Measurements from ENCODE around the gene TRPT1. TPM values are rescaled to one million over a fixed set of nuclear protein-coding genes. Genes with fewer than 3 reads are reported as not detected.

Gene TRPT1
- polyA plus RNA-seq, 1 donor, result 38.3 TPM

- no peaks in the 10 kb centered on the region for H3K9me3 ChIP-seq (ENCODE audit: control insufficient read depth, low read depth, low read length)
- H3K4me3 ChIP-seq (ENCODE audit: low read length), result no peak overlapping the region
- DNase-seq, result no peak
- H3K4me1 ChIP-seq (ENCODE audit: control insufficient read depth, insufficient read depth, low read length), result peaks cover 14% of the 10 kb centered on the region
- WGBS (ENCODE audit: insufficient coverage, low lambda C conversion rate), result no CpG with 5 or more reads among the region's 24 CpGs
- no peaks in the 10 kb centered on the region for H3K27me3 ChIP-seq (ENCODE audit: control insufficient read depth, insufficient read depth, low read length)
- peaks cover 93% of the 10 kb centered on the region for H3K36me3 ChIP-seq (ENCODE audit: control insufficient read depth, insufficient read depth, low read length)
- no peak overlapping the region for H3K27ac ChIP-seq (ENCODE audit: low read length)
These were observed 32.4 kb upstream of the TRPT1 start for GRCh38 chr11:64258356-64258755.

GRCh38 chr11:64256300-64256699 lies 30.3 kb upstream of the TRPT1 start:
- Histone ChIP-seq H3K27me3 (ENCODE audit: control insufficient read depth, insufficient read depth, low read length) (no peaks in the 10 kb centered on the region), H3K27ac (ENCODE audit: low read length) (no peak overlapping the region), H3K4me3 (ENCODE audit: low read length) (no peak overlapping the region), H3K4me1 (ENCODE audit: control insufficient read depth, insufficient read depth, low read length) (peaks cover 21% of the 10 kb centered on the region), H3K36me3 (ENCODE audit: control insufficient read depth, insufficient read depth, low read length) (peaks cover 76% of the 10 kb centered on the region), H3K9me3 (ENCODE audit: control insufficient read depth, low read depth, low read length) (no peaks in the 10 kb centered on the region)
- DNase-seq, result no peak
- no CpG with 5 or more reads among the region's 15 CpGs for WGBS (ENCODE audit: insufficient coverage, low lambda C conversion rate)

- peaks cover 28% of the 10 kb centered on the region for H3K4me1 ChIP-seq (ENCODE audit: control insufficient read depth, insufficient read depth, low read length)
- no peak overlapping the region for H3K4me3 ChIP-seq (ENCODE audit: low read length)
- no CpG with 5 or more reads among the region's 35 CpGs for WGBS (ENCODE audit: insufficient coverage, low lambda C conversion rate)
- H3K27me3 ChIP-seq (ENCODE audit: control insufficient read depth, insufficient read depth, low read length), result no peaks in the 10 kb centered on the region
- no peak for DNase-seq
- no peak overlapping the region for H3K27ac ChIP-seq (ENCODE audit: low read length)
- peaks cover 69% of the 10 kb centered on the region for H3K36me3 ChIP-seq (ENCODE audit: control insufficient read depth, insufficient read depth, low read length)
- H3K9me3 ChIP-seq (ENCODE audit: control insufficient read depth, low read depth, low read length), result no peaks in the 10 kb centered on the region
These were observed 29.4 kb upstream of the TRPT1 start for GRCh38 chr11:64255135-64256128.

- no peak overlapping the region for H3K27ac ChIP-seq (ENCODE audit: low read length)
- no peak overlapping the region for H3K4me3 ChIP-seq (ENCODE audit: low read length)
These were observed 28.3 kb upstream of the TRPT1 start for GRCh38 chr11:64254326-64254725.

GRCh38 chr11:64253481-64253880 lies 27.5 kb upstream of the TRPT1 start:
- H3K27me3 ChIP-seq (ENCODE audit: control insufficient read depth, insufficient read depth, low read length), result no peaks in the 10 kb centered on the region
- H3K9me3 ChIP-seq (ENCODE audit: control insufficient read depth, low read depth, low read length), result no peaks in the 10 kb centered on the region
- peaks cover 41% of the 10 kb centered on the region for H3K4me1 ChIP-seq (ENCODE audit: control insufficient read depth, insufficient read depth, low read length)
- no peak for DNase-seq
- H3K27ac ChIP-seq (ENCODE audit: low read length), result no peak overlapping the region
- no CpG with 5 or more reads among the region's 5 CpGs for WGBS (ENCODE audit: insufficient coverage, low lambda C conversion rate)
- H3K4me3 ChIP-seq (ENCODE audit: low read length), result peak overlapping the region; percentile 90
- peaks cover 50% of the 10 kb centered on the region for H3K36me3 ChIP-seq (ENCODE audit: control insufficient read depth, insufficient read depth, low read length)

More at GRCh38 chr11:64254326-64254725, 28.3 kb upstream of the TRPT1 start:
- Histone ChIP-seq H3K36me3 (ENCODE audit: control insufficient read depth, insufficient read depth, low read length) (peaks cover 58% of the 10 kb centered on the region), H3K27me3 (ENCODE audit: control insufficient read depth, insufficient read depth, low read length) (no peaks in the 10 kb centered on the region), H3K4me1 (ENCODE audit: control insufficient read depth, insufficient read depth, low read length) (peaks cover 35% of the 10 kb centered on the region), H3K9me3 (ENCODE audit: control insufficient read depth, low read depth, low read length) (no peaks in the 10 kb centered on the region)
- WGBS (ENCODE audit: insufficient coverage, low lambda C conversion rate), result no CpG with 5 or more reads among the region's 7 CpGs
- DNase-seq, result no peak

GRCh38 chr11:64253043-64253442 lies 27.1 kb upstream of the TRPT1 start:
- no peak for DNase-seq
- Histone ChIP-seq H3K36me3 (ENCODE audit: control insufficient read depth, insufficient read depth, low read length) (peaks cover 46% of the 10 kb centered on the region), H3K27ac (ENCODE audit: low read length) (peak overlapping the region; percentile 90), H3K4me3 (ENCODE audit: low read length) (peak overlapping the region; percentile 90), H3K27me3 (ENCODE audit: control insufficient read depth, insufficient read depth, low read length) (no peaks in the 10 kb centered on the region), H3K4me1 (ENCODE audit: control insufficient read depth, insufficient read depth, low read length) (peaks cover 45% of the 10 kb centered on the region), H3K9me3 (ENCODE audit: control insufficient read depth, low read depth, low read length) (no peaks in the 10 kb centered on the region)
- WGBS (ENCODE audit: insufficient coverage, low lambda C conversion rate), result no CpG with 5 or more reads among the region's 8 CpGs

- Histone ChIP-seq H3K27ac (ENCODE audit: low read length) (peak overlapping the region; percentile 90), H3K27me3 (ENCODE audit: control insufficient read depth, insufficient read depth, low read length) (no peaks in the 10 kb centered on the region), H3K4me3 (ENCODE audit: low read length) (peak overlapping the region; percentile 90), H3K9me3 (ENCODE audit: control insufficient read depth, low read depth, low read length) (no peaks in the 10 kb centered on the region), H3K4me1 (ENCODE audit: control insufficient read depth, insufficient read depth, low read length) (peaks cover 52% of the 10 kb centered on the region), H3K36me3 (ENCODE audit: control insufficient read depth, insufficient read depth, low read length) (peaks cover 40% of the 10 kb centered on the region)
- DNase-seq, result peak; percentile 74 to 92
- WGBS (ENCODE audit: insufficient coverage, low lambda C conversion rate), result 0% methylated on average over 5 of the region's 23 CpGs
These were observed 26.3 kb upstream of the TRPT1 start for GRCh38 chr11:64252003-64252872.

GRCh38 chr11:64251753-64252002 lies 25.7 kb upstream of the TRPT1 start:
- Histone ChIP-seq H3K27me3 (ENCODE audit: control insufficient read depth, insufficient read depth, low read length) (no peaks in the 10 kb centered on the region), H3K9me3 (ENCODE audit: control insufficient read depth, low read depth, low read length) (no peaks in the 10 kb centered on the region), H3K4me3 (ENCODE audit: low read length) (peak overlapping the region; percentile 90), H3K27ac (ENCODE audit: low read length) (peak overlapping the region; percentile 90), H3K36me3 (ENCODE audit: control insufficient read depth, insufficient read depth, low read length) (peaks cover 36% of the 10 kb centered on the region), H3K4me1 (ENCODE audit: control insufficient read depth, insufficient read depth, low read length) (peaks cover 52% of the 10 kb centered on the region)
- DNase-seq, result peak in 1 of 2 donors; percentile 62
- WGBS (ENCODE audit: insufficient coverage, low lambda C conversion rate), result no CpG with 5 or more reads among the region's 18 CpGs

GRCh38 chr11:64251016-64251752 lies 25.2 kb upstream of the TRPT1 start, which contains the start of gene PLCB3:
TSS of gene PLCB3 (plus strand) at chr11:64251530. CDS start at chr11:64251650, 120 bp downstream.
- Histone ChIP-seq H3K27ac (ENCODE audit: low read length) (peak within 1 kb of the TSS; percentile 90), H3K4me3 (ENCODE audit: low read length) (peak within 1 kb of the TSS; percentile 90), H3K4me1 (ENCODE audit: control insufficient read depth, insufficient read depth, low read length) (peaks cover 52% of the 10 kb centered on the region), H3K9me3 (ENCODE audit: control insufficient read depth, low read depth, low read length) (no peaks in the 10 kb centered on the region), H3K36me3 (ENCODE audit: control insufficient read depth, insufficient read depth, low read length) (peaks cover 31% of the 10 kb centered on the region), H3K27me3 (ENCODE audit: control insufficient read depth, insufficient read depth, low read length) (no peaks in the 10 kb centered on the region)
- no CpG with 5 or more reads among the region's 75 CpGs for WGBS (ENCODE audit: insufficient coverage, low lambda C conversion rate)
- DNase-seq, result peak in 1 of 2 donors; percentile 57
